HS-27A (cell line): ENCODE results near the gene MCTP2.
"Not testable (repeated sequence)": the region's sequence is repeated elsewhere in the genome, so short reads cannot be mapped to it uniquely, and the experiment has no call there.

Experiments
- DNase-seq: peaks from one replicate; pipeline ENCODE4 v3.0.0-alpha.2; 2012; ENCODE audit warnings: low read depth, missing footprints

MCTP2 gene

DNA sequence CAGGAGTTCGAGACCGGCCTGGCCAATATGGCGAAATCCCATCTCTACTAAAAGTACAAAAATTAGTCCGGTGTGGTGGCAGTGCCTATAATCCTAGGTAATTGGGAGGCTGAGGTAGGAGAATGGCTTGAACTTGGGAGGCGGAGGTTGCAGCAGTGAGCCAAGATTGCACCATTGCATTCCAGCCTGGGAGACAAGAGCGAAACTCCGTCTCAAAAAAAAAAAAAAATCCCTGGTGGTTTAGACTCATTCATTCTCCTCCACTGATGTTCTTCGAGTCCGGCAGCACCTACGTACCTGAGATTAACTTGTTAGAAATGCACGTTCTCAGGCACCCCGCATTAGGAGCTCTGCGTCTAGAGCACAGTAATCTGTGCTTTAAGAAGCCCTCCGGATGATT, 3.7 kb downstream of the MCTP2 start:
- no peak for DNase-seq

DNA sequence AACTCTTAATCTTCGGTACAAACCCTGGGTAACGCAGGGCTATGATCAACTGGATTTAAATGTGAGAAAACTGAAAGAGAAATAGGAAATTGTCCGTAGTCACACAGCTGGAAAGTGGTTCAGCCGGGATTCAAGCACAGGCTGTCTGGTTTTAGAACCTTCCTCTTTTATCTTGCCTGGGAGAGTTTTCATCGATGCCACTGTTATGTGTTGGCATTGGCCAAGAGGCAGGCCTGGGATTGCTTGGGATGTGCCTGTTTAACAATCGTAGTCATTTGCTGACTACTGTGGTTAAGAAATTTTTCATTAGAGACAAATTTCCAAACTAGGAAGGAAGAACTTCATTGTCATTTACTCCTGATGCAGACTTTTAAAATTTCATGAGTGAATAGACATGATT, 4.3 kb downstream of the MCTP2 start:
- DNase-seq, result no peak

DNA sequence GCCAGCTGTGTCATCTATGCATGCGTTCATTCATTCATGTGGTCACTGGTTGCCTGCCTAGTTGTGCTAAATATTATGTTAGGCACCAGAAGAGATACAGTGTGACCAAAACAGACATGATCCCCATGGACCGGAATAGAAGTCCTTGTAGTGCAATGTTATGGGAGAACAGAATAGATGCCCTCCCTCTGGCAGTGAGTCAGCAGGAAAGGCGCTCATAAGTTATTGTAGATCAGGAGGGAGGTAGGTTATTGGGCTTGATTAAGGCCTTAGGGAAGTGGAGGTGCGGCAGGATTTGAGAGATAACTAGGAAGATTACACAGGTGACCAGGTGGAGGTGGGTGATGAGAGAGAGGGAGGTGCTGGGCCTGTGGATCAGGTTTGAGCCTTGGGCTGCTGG, 5.2 kb downstream of the MCTP2 start:
- no peak for DNase-seq

DNA sequence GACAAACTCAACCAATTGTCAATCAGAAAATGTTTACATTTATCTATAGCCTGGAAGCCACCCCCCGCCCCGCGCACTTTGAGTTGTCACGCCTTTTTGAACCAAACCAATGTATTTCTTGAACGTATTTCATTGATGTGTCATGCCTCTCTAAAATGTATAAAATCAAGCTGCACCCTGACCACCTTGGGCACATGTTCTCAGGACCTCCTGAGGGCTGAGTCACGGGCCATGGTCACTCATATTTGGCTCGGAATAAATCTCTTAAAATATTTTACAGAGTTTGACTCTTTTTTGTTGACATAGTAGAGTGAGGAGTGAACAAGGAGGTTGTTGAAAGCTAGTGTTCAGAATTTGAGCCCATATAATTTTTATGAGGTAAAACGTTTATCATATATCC, 6.5 kb downstream of the MCTP2 start:
- no peak for DNase-seq

DNA sequence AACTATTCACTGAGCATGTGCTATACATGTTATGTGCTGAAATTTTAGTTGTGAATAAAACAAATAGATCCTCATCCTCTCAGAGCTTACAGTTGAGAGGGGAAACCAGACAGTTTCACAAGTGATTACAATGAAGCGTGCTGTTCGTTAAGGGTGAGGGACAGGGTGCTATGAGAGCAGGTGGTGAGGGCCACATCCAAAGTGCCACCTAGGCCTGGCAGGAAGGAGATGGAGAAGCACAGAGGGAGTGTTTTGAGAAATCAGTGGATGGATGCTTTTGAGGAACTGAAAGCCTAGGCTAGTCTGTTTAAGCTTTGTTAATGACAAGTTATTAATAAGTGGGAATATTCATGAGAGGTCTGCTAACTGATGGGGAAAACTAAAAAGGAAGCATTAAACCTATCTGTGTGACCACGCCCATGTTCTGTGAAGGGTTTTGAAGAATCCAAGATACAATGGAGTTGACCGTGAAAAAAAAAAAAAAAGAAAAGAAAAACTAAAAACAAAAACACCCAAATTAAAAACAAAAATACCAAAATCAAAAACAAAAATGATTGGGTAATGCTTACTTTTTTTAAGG, 7.3 kb downstream of the MCTP2 start:
- DNase-seq, result no peak

DNA sequence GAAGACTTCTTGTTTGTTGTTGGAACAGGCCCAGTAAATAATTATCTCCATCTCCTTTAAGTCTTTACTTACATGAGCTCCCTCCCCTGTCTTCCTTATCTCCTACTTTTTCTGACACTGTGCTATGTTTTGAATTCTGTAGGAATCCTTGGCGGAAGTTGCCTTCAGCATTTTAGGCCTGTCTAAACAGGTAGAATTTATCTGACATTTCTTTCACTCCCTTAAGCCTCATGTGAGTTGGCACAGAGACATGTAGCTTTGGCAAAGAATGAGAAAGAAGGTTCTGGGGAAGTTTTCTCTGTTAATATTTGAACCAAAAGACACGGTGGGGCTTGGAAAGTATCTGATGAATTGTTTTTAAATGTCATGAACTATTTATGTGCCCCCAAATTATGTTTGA, 8.1 kb downstream of the MCTP2 start:
- no peak for DNase-seq

DNA sequence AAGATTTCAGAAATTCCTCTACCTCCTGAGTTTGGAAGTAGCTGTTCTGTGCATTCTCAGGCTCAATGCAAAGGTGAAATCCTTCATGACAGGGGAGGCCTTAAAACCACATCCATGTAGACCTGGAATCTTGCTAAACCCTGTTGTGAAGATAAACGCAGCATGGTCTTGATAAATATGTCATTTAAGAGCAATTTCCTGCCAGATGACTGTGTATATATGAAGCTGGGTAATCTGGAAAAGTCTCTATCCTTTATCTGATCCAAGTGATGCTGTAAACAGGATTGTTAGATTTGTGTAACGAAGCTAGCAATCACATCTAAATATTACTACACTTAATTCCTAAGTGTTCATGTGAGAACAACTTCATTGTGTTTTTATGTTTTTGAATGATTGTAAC, 9.1 kb downstream of the MCTP2 start:
- DNase-seq, result no peak

DNA sequence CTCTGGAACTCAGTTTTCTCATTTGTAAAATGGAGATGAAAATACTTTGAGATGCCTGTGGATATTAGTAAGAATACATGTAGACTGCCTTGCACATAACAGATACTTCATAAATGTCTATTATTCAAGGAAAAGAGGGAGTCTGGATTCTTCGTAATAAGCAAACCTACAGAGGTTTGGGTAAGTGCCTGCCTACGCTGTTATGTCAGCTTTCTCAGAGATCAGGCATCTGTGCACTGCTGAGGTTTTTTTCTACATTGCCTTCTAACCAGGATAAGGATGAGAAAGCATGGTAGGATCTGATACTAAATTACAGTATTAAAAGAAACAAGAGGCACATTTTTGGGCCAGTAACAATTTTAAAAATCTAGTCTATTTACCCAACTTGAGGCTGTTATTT, 10.9 kb downstream of the MCTP2 start:
- DNase-seq, result no peak

DNA sequence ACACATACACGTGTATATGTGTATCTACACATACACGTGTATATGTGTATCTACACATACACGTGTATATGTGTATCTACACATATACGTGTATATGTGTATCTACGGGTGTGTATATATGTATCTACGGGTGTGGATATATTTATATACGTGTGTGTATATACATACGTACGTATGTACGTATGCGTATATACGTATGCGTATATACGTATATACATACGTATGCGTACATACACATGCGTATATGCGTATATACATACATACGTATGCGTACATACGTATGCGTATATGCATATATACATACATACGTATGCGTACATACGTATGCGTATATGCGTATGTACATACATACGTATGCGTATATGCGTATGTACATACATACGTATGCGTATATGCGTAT, 11.6 kb downstream of the MCTP2 start:
- DNase-seq, result not testable (repeated sequence)

DNA sequence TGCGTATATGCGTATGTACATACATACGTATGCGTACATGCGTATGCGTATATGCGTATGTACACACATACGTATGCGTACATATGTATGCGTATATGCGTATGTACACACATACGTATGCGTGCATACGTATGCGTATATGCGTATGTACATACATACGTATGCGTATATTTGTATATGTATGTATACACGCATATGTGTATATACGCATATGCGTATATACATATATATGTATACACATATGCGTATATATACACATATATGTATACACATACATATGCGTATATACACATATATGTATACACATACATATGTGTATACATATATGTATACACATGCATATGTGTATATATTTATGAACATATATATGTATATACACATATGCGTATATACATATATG, 12.1 kb downstream of the MCTP2 start:
- no peak for DNase-seq

DNA sequence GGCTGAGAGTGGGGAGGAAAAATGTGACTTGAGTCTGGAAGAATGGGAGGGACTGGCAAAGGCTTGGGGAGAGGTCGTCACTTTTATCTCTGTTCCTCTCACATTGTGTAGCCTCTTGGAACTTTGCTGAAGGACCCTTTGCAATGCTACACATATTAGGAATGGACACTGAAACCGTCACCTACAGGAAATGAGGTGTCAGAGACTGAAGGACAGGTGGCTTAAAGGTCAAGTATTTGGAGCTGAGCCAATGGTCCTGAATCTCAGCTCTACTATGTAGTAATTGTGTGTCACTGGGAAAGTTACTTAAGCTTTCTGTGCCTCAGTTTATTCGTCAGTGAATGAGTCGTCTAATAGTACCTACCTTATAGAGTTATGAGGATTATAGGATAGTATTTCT, 14.7 kb downstream of the MCTP2 start:
- no peak for DNase-seq

DNA sequence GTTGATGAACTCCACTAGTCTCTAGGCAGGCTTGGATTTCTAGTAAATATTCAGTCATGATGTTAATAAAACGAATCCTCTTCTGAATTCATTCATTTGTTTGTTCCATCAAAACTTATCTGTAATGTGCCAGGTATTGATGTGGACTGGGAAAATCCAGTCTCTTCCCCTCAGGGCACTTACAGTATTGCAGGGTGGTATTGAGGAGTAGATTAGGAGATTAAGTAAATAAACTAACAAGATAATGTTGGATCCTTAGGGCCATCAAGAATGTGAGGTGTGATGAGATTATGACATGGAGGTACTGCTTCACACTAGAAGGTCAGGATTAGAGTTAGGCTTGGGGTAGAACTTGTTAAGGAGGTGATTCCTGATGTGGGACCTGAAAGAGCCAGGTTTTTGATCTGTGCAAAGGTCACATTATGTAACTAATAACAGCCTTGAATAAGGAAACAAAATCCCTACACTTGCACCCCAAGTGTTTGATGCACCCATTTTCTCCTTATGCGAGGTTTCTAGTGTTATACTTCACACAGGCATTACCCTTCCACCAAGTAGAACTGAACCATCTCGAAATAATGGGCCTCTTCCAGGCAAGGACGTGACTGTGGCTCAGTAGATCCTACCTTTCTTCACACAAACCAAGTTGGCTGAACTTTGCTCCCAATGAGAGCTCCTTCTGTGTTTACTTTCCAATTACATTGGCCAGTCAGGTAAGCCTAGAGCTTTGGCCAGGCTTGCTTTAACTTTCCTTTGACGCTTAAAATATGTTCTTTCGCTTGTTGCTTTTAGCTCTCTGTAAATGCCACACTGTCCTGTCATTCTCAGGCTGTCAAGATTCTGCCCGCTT, 16.7 kb downstream of the MCTP2 start:
- DNase-seq, result no peak

DNA sequence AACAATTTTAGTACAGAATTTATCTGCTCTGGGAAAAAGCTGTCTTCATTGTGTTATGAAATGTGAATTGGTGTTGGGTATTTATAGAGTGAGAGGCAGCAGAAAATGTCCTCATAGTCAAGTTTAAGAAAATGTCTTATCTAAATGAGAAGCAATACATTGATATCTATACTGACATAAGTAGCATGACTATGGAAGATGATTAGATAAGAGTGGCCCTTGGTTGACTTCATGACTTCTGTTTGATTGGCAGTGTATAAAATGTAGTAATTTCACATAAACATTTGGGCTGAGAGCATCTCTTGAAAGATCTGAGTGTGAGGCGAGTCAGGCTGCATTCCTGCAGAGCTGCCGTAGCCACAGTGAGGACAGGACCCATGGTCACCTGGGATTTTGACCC, 19.4 kb downstream of the MCTP2 start:
- no peak for DNase-seq

DNA sequence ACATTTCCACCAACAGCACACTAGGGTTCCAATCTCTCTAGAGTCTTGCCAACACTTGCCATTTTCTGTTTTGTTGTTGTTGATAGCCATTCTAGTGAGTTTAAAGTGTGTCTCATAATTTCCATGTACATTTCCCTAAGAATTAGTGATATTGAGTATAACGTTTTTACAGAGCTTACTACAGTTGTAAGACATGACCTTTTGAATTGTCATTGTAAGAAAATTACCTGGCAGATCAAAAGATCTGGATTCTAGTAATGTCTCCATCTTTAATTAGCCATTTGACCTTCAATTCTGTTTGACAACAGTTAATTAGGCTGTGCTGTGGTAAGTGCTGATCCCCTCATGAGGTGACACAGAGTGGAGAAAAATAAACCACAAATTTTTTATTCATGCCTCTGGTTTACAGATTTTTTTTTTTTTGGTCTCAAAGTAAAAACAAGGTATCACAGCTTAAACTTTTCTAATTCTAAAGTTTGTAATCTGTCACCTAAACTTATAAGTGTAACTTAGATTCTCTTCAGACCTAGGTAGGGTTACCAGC, 20.9 kb downstream of the MCTP2 start:
- DNase-seq, result no peak

DNA sequence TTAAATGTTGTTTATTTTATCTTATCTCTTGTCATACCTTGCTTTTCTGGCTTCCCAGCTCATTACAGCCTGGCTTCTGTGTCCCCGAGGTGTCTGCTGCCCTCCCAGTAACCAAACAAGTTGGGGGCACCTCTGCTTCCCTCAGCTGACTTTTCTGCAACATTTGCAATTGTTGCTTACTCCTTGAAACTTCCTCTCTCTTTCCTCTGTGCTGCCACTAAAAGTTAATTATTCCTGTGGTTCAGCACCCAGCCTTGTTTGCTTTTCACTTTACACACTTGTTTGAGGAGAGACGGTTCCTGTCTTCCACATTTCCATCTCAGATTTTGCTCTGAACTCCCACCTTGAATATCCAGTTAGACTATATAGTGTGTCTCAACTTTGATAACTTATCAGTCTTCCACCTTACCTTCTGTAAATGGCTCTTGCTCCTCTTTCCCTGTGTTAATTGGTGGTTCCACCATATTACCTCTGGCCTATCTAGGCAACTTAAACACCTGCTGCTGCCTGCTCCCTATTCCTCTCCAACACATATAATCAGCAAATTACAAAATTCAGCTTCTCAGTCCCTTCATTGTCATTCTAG, 21.6 kb downstream of the MCTP2 start:
- no peak for DNase-seq

DNA sequence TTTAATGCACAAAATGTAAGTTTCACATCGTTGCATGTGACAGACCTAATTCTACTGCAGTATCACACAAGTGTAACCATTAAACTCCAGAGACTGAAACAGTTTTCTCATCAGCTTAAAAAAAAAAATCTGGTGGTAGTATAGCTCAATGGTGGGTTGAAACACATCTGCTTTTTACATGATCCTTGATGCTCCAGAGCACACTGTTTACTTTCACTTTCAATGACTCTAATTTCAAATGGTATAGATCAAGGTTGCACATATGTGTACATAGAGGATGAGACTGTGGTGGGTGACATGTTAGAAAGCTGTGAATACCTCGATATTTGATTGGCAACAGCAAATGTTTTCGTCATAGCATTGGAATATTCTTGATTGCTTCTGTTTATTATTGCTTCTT, 22.4 kb downstream of the MCTP2 start:
- DNase-seq, result no peak

DNA sequence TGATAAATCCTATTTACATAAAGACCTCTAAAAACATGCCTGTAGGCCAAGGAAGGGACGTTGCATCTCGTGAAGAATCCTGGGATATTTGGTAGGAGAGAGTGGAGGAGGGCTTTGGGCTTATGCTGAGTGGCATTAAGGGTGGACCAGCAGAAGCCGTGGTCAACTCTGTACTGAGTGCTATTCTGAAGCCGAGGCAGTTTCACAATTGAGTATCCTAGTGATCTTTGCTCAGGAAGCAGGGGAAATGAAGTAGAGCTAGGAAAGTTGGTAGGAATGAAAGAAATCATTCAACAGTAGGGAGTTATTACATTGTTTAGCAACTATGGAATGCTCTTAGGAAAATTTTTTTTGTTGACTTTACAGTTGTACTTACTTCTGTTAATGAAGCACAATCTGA, 24.2 kb downstream of the MCTP2 start:
- DNase-seq, result no peak

DNA sequence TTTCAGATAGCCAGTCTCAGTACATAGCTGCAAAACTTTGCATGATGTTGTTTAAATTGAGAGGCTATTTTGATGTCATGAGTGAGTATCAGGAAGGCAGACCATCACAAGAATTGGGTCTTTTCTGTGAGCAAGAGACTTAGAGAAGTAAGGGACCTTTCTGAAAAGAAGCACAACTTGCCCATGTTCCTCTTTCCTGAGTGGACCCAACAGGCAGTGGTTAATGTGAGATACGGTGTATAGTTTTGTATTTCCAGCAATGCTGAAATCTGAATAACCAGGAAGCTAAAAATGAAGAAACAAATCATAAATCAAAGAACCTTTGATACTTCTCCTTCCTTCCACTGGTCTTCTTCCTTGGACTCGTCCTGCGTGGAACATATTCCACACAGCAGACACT, 25.1 kb downstream of the MCTP2 start:
- no peak for DNase-seq

DNA sequence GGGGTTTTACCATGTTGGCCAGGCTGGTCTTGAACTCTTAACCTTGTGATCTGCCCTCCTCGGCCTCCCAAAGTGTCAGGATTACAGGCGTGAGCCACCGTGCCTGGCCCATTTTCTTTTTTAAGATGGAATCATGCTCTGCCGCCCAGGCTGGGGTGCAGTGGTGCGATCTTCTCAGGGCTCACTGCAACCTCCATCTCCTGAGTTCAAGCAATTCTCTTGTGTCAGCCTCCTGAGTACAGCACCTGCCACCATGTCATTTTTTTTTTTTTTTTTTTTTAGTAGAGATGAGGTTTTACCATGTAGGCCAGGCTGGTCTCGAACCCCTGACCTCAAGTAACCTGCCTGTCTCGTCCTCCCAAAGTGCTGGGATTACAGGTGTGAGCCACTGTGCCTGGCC, 26.4 kb downstream of the MCTP2 start:
- DNase-seq, result not testable (repeated sequence)

DNA sequence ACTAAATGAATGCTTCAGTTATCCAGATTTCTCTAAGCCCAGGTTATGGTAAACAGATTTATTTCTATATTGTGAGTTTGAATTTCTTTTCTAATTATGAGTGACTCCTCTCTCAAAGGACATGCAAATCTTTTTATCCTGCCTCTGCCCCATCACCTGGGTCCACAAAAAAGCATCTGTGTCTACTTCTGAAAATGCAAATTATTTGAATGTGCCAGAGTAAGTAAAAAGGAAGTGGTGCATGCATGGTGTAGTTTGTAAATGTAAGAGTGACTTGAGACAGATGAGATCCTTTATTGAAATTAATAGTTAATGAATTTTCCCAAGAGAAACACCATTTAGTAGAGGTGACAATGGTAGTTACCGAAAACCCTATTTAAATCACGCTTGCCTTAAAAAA, 26.9 kb downstream of the MCTP2 start:
- no peak for DNase-seq

DNA sequence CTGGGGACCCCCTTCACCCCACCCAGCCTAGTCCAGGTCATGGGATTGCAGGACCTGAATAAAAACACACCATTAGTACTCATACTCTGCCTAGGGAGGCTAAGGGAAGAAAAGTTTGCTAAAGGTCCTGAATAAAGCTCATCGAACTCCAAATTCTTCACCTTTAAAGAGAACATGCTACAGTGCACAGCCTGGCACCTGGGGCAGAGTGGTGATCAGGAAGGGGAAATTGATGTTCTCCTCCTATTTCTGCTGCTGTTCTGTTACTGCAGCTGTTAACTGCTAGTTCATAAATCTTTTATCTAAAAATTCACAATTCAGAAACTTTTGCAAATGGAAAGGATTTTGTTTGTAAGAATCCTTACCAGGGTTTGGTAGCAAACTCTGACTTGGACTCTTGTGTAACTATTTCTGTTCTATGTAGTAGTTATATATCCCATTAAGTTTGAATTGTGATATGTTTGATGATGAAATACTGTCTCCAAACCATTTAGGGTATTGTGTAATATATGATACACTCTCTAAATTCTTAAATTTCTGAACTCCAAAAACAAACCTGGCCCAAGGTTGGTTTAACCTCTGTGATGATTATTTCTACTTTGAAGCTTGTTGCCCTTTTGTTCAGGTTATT, 27.9 kb downstream of the MCTP2 start:
- DNase-seq, result no peak

DNA sequence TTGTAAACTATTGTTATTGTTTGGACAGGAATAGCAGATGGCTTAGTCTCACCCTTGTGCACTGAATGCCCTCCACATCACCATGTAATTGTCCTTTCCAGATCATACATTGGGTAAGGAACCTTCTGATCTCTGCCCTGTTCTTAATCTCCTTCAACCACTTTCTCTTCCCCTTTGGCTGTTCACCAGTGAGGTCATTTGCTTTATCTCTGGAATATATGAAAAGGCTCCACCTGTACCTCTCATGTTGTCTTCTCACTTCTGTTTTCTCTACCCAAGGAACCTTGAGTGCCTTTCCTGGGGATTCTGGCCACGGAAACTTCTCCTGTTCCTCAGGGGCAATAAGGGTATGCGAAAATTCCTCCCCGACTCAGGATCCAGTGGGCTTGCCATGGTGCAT, 28.5 kb downstream of the MCTP2 start:
- DNase-seq, result no peak

DNA sequence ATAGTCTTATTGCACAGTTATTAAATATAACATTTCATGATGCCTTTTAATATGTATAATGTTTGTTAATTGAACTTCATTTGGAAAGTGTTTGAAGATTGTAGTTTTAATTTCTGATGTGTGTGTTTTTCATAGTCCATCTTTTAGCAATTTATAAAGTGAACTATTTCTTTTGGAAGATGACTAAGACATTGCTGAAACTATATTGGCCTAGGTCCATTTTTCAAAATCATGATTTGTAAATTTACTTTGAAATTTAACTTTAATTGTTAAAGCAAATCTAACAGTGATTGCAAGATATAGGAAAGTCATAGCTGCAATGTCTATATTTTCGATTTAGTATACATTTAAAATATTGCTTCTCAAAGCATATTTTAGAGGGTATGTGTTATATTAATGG, 30.8 kb downstream of the MCTP2 start:
- no peak for DNase-seq
